Keratinocyte (primary cell): Measurements from ENCODE around the gene POLR1A. TPM values are rescaled to one million over a fixed set of nuclear protein-coding genes. Genes with fewer than 3 reads are reported as not detected.

Source experiments
- DNase-seq: peaks from one replicate; pipeline ENCODE4 v3.0.0-alpha.2; 2011; ENCODE audit warnings: low read depth, missing footprints, low spot score
- FAIRE-seq: peaks from 2 replicates; lab custom pipeline; 2011; peaks lifted over from hg19 to GRCh38; lab: Jason Lieb, UNC
- H2AFZ ChIP-seq: 2 replicates; pipeline ENCODE4 v1.6.0; 2012; ENCODE audit warnings: low read length, control low read depth, inconsistent platforms; ENCODE audit not compliant: control insufficient read depth
- H3K27ac ChIP-seq: 2 replicates; pipeline ENCODE4 v1.5.1; 2011; ENCODE audit warnings: low read length; ENCODE audit not compliant: control insufficient read depth, insufficient read depth
- H3K27me3 ChIP-seq: 3 replicates; pipeline ENCODE4 v1.6.0; 2011; ENCODE audit warnings: low read length; ENCODE audit not compliant: control insufficient read depth, insufficient read depth; ENCODE audit errors: extremely low read depth
- H3K36me3 ChIP-seq, 2 experiments: 2 replicates in 1 of 2; 3 replicates in 1 of 2; pipeline ENCODE4 v1.5.1; 2011; ENCODE audit warnings: low read length in 2 of 2, mild to moderate bottlenecking in 1 of 2; ENCODE audit not compliant: control insufficient read depth in 2 of 2, insufficient read depth in 2 of 2; ENCODE audit errors: extremely low read depth in 1 of 2
- H3K4me1 ChIP-seq: 3 replicates; pipeline ENCODE4 v1.5.1; 2011; ENCODE audit warnings: low read length; ENCODE audit not compliant: control insufficient read depth, insufficient read depth; ENCODE audit errors: extremely low read depth
- H3K4me2 ChIP-seq: 3 replicates; pipeline ENCODE4 v1.6.0; 2011; ENCODE audit warnings: low read depth, low read length; ENCODE audit not compliant: control insufficient read depth, insufficient read depth; ENCODE audit errors: extremely low read depth
- H3K4me3 ChIP-seq, 3 experiments: fragments of 200-600 bp in 1 of 3; sonication (generic) in 1 of 3; 2 replicates in 2 of 3; 3 replicates in 1 of 3; pipeline ENCODE4 v1.5.1; 2011 to 2016; ENCODE audit warnings: low read length in 3 of 3, mild to moderate bottlenecking in 3 of 3, control low read depth in 2 of 3, inconsistent platforms in 1 of 3, low read depth in 1 of 3, mixed read lengths in 1 of 3, mixed run types in 1 of 3, moderate library complexity in 1 of 3; ENCODE audit not compliant: control insufficient read depth in 2 of 3, insufficient read depth in 2 of 3; ENCODE audit errors: extremely low read depth in 1 of 3
- H3K79me2 ChIP-seq: 2 replicates; pipeline ENCODE4 v1.6.0; 2012; ENCODE audit warnings: low read length; ENCODE audit not compliant: control insufficient read depth, insufficient read depth
- H3K9ac ChIP-seq: 3 replicates; pipeline ENCODE4 v1.6.0; 2011; ENCODE audit warnings: low read length; ENCODE audit not compliant: control insufficient read depth, insufficient read depth; ENCODE audit errors: extremely low read depth
- H3K9me1 ChIP-seq: 3 replicates; pipeline ENCODE4 v1.6.0; 2011; ENCODE audit warnings: low read length; ENCODE audit not compliant: control insufficient read depth, insufficient read depth; ENCODE audit errors: extremely low read depth
- H3K9me3 ChIP-seq: 2 replicates; pipeline ENCODE4 v1.5.1; 2012; ENCODE audit warnings: low read depth, low read length; ENCODE audit not compliant: control insufficient read depth
- H4K20me1 ChIP-seq: 3 replicates; pipeline ENCODE4 v1.6.0; 2011; ENCODE audit warnings: low read length; ENCODE audit not compliant: control insufficient read depth, insufficient read depth; ENCODE audit errors: extremely low read depth
- EZH2 ChIP-seq: IDR thresholded peaks from one replicate; pipeline ENCODE4 v1.6.1; 2012; ENCODE audit warnings: inconsistent platforms, mild to moderate bottlenecking, low read length, moderate library complexity
- dilution Hi-C: fragments of 300-500 bp; cut with MboI; formaldehyde crosslinking; loops from one replicate; pipeline ENCODE4 v1.7.0; 2020; ENCODE audit warnings: low sequenced_read_pairs; ENCODE audit not compliant: extremely low pct_ligation_motif_present
- polyA plus RNA-seq, 5 experiments: library from polyadenylated mRNA; depleted of rRNA in 3 of 5; stranded (reverse) in 3 of 5; stranded (forward) in 1 of 5; unstranded in 1 of 5; fragments of >200 nt; gene quantifications; 1 replicate in 1 of 5; 2 replicates in 3 of 5; 3 replicates in 1 of 5; pipeline versions ENCODE4 v1.2.1 to v1.2.3, GENCODE V29; 2011 to 2012; ENCODE audit warnings: missing spikeins in 2 of 5, low read depth in 1 of 5, low replicate concordance in 1 of 5
- TF ChIP-seq, protein P1 (sequence below), 3 experiments: IDR thresholded peaks in 1 of 3; conservative IDR thresholded peaks in 1 of 3; optimal IDR thresholded peaks in 1 of 3; 2 replicates in 2 of 3; 3 replicates in 1 of 3; pipeline versions ENCODE3 to v1.5.1; 2011; ENCODE audit warnings: low read length in 3 of 3, mild to moderate bottlenecking in 3 of 3, moderate library complexity in 2 of 3, control low read depth in 1 of 3, inconsistent platforms in 1 of 3; ENCODE audit not compliant: insufficient read depth in 2 of 3; ENCODE audit errors: extremely low read depth in 1 of 3

Gene POLR1A
- polyA plus RNA-seq, 1 donor (not counting 4 experiments of a cell fraction or from before 2014, with no cell fraction given), result 16.1 TPM

GRCh38 chr2:86014493-86014892 lies 91.2 kb downstream of the POLR1A start:
- Histone ChIP-seq H3K36me3 (no peaks in the 10 kb centered on the region), H3K27ac (no peak overlapping the region), H3K4me2 (no peak overlapping the region), H3K27me3 (no peaks in the 10 kb centered on the region), H3K4me3 (no peak overlapping the region), H3K9me1 (no peaks in the 10 kb centered on the region), H3K9ac (no peak overlapping the region), H3K79me2 (no peaks in the 10 kb centered on the region), H3K4me1 (peaks cover 9% of the 10 kb centered on the region), H3K9me3 (peaks cover 3% of the 10 kb centered on the region), H2AFZ (no peak overlapping the region), H4K20me1 (no peaks in the 10 kb centered on the region)
- dilution Hi-C loops, result no loop called here
- no peak for DNase-seq
- TF ChIP-seq, protein P1, sequence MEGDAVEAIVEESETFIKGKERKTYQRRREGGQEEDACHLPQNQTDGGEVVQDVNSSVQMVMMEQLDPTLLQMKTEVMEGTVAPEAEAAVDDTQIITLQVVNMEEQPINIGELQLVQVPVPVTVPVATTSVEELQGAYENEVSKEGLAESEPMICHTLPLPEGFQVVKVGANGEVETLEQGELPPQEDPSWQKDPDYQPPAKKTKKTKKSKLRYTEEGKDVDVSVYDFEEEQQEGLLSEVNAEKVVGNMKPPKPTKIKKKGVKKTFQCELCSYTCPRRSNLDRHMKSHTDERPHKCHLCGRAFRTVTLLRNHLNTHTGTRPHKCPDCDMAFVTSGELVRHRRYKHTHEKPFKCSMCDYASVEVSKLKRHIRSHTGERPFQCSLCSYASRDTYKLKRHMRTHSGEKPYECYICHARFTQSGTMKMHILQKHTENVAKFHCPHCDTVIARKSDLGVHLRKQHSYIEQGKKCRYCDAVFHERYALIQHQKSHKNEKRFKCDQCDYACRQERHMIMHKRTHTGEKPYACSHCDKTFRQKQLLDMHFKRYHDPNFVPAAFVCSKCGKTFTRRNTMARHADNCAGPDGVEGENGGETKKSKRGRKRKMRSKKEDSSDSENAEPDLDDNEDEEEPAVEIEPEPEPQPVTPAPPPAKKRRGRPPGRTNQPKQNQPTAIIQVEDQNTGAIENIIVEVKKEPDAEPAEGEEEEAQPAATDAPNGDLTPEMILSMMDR (optimal IDR thresholded peaks at IDR 0.05 in 1 of 3, IDR thresholded peaks at IDR 0.05 in 1 of 3, conservative IDR thresholded peaks at IDR 0.05 in 1 of 3; ENCODE audit: extremely low read depth in 1 of 3, insufficient read depth in 2 of 3, low read length in 3 of 3), result no peak
- no peak for FAIRE-seq

DNA sequence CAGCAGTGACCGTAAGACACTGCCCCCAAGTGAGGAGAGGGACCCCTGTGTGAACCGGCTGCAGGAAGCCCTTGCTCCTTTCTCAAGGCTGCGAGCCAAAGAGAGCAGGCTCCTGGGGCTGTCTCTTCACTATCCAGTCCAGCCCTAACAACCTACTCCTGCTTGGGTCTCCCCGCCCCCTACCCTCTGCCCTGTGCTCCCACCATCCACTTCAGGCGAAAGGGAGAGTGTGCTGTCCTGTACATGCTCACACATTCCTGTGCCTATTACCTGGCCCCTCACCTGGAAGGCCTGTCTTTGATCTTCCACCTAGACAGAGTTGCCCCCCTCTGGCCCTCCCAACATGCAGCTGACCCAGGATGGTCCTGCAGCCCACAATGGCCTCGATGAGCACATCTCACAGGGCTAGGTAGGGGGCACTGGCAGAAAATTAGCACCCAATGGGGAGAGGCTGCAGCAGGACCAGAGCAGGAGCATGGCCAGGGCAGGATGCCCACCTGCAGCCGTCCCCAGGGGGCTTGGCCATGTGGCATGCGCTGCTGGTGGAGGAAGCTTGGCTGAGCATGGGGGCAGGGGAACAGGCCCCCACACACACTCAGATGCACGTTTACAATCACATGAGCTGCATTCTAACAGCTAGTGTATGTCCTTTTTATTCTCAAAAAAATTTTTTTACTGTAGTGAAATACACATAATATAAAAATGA lies 93.5 kb downstream of the POLR1A start:
- Histone ChIP-seq H3K9me3 (peaks cover 3% of the 10 kb centered on the region), H3K4me2 (no peak overlapping the region), H3K4me1 (peaks cover 9% of the 10 kb centered on the region), H3K9ac (no peak overlapping the region), H2AFZ (no peak overlapping the region), H3K9me1 (no peaks in the 10 kb centered on the region), H3K79me2 (no peaks in the 10 kb centered on the region), H3K27me3 (no peaks in the 10 kb centered on the region), H3K27ac (no peak overlapping the region), H4K20me1 (no peaks in the 10 kb centered on the region), H3K36me3 (no peaks in the 10 kb centered on the region), H3K4me3 (no peak overlapping the region)
- no peak for FAIRE-seq
- TF ChIP-seq, protein P1 (optimal IDR thresholded peaks at IDR 0.05 in 1 of 3, IDR thresholded peaks at IDR 0.05 in 1 of 3, conservative IDR thresholded peaks at IDR 0.05 in 1 of 3; ENCODE audit: extremely low read depth in 1 of 3, insufficient read depth in 2 of 3, low read length in 3 of 3), result no peak
- no peak for TF ChIP-seq EZH2
- dilution Hi-C loops, result no loop called here
- no peak for DNase-seq
